Measurements from ENCODE around the gene ANXA5. TPM values are rescaled to one million over a fixed set of nuclear protein-coding genes. Genes with fewer than 3 reads are reported as not detected.

The ANXA5 gene
- polyA plus RNA-seq, 1 experiment = 591 TPM

DNA sequence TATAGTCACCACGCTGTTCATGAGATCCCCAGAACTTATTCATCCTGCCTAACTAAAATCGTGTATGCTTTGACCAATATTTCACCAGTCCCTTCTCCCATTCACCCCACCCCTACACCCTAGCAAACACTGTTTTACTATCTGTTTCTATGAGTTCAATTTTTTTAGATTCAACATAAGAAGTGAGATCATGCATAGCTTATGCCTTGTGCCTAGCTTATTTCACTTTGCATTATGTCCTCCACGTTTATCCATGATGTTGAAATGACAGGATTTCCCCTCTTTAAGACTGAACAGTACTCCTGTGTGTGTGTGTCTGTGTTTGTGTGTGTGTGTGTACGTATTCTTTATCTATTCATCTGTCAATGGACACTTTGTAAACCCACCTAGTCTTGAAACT, 16.8 kb downstream of the ANXA5 start:
- DNase-seq (ENCODE audit: low read depth) = no peak
- CTCF ChIA-PET = interaction anchor here (2.6 kb wide), 1 partner anchor 9 kb away, joined by 7 read pairs; no protein-coding TSS in a partner anchor
- Histone ChIP-seq H3K36me3 (ENCODE audit: control insufficient read depth, insufficient read depth, low read length) (peaks cover 12% of the 10 kb centered on the region), H3K4me3 (ENCODE audit: low read depth, low read length) (no peak overlapping the region), H3K27me3 (ENCODE audit: control insufficient read depth, insufficient read depth, low read length) (no peaks in the 10 kb centered on the region)
- POLR2A ChIA-PET = no interaction called here
- TF ChIP-seq, protein P1, sequence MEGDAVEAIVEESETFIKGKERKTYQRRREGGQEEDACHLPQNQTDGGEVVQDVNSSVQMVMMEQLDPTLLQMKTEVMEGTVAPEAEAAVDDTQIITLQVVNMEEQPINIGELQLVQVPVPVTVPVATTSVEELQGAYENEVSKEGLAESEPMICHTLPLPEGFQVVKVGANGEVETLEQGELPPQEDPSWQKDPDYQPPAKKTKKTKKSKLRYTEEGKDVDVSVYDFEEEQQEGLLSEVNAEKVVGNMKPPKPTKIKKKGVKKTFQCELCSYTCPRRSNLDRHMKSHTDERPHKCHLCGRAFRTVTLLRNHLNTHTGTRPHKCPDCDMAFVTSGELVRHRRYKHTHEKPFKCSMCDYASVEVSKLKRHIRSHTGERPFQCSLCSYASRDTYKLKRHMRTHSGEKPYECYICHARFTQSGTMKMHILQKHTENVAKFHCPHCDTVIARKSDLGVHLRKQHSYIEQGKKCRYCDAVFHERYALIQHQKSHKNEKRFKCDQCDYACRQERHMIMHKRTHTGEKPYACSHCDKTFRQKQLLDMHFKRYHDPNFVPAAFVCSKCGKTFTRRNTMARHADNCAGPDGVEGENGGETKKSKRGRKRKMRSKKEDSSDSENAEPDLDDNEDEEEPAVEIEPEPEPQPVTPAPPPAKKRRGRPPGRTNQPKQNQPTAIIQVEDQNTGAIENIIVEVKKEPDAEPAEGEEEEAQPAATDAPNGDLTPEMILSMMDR (IDR thresholded peaks at IDR 0.05; ENCODE audit: insufficient read depth, low read depth, low read length) = no peak

- POLR2A ChIA-PET = no interaction called here
- H3K27me3 ChIP-seq (ENCODE audit: control insufficient read depth, insufficient read depth, low read length) = no peaks in the 10 kb centered on the region
- no peak for DNase-seq (ENCODE audit: low read depth)
- H3K36me3 ChIP-seq (ENCODE audit: control insufficient read depth, insufficient read depth, low read length) = peaks cover 8% of the 10 kb centered on the region
- TF ChIP-seq, protein P1 (IDR thresholded peaks at IDR 0.05; ENCODE audit: insufficient read depth, low read depth, low read length) = no peak
- CTCF ChIA-PET = interaction anchor here (2.6 kb wide), 1 partner anchor 9 kb away, joined by 7 read pairs; no protein-coding TSS in a partner anchor
- H3K4me3 ChIP-seq (ENCODE audit: low read depth, low read length) = no peak overlapping the region
Observed at GRCh38 chr4:121679267-121679666, 17.5 kb downstream of the ANXA5 start.

DNA sequence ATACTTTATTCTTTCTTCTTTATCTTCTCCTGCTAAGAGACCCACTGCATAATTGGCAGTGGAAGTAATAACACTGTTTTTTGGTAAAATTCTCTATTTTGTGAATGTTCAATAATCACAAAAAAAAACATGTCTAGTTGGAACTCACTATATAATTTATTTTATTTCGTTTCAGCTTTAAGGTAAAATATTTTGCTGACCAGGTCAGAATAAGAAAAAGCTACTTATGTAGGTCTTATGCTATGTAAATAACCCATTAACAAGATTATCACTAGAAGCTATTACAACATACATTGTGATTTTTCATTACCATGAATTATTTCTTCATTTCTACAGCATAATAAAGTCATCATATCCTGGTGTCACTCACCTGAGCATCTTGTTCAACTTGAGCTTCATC, 19.3 kb downstream of the ANXA5 start:
- TF ChIP-seq, protein P1 (IDR thresholded peaks at IDR 0.05; ENCODE audit: insufficient read depth, low read depth, low read length) = no peak
- Histone ChIP-seq H3K36me3 (ENCODE audit: control insufficient read depth, insufficient read depth, low read length) (peaks cover 8% of the 10 kb centered on the region), H3K27me3 (ENCODE audit: control insufficient read depth, insufficient read depth, low read length) (no peaks in the 10 kb centered on the region), H3K4me3 (ENCODE audit: low read depth, low read length) (no peak overlapping the region)
- DNase-seq (ENCODE audit: low read depth) = no peak
- ChIA-PET POLR2A (no interaction called here), CTCF (interaction anchor here (1.0 to 1.3 kb wide), 2 partner anchors 9 to 21 kb away, joined by 3 to 4 read pairs; no protein-coding TSS in a partner anchor)

DNA sequence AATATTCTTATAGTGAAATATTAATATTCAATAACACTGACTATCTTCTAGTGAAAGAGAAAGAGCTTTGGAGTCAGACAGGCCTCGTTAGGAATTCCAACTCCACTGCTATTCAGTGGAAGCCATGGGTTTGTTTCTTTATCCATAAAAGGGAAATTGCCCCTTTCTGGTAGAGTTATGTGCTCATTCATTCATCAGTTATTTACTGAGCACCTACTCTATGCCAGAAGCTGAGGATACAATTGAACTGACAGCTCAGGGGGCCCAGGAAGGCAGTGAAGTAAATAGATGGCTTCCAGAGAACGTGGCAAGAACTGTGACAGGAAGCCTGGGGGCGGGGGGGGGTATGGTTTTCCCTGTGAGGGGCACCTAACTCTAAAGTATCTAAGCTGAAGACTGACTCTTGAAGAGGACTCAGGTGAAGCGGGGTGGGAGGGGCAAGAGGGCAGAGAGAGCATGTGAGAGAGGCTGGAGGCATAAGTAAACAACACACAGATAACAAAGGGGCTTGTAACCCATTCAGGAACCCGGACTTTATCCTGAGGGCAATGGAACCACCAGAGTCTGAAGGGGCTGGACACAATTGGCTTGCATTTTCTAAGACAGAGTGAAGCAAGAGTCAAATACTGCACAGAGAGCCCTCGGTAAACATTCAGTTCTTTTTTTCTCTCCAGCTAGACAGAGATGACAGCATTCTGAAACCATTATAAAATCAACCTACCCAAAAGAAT, 20.3 kb downstream of the ANXA5 start:
- Histone ChIP-seq H3K27me3 (ENCODE audit: control insufficient read depth, insufficient read depth, low read length) (no peaks in the 10 kb centered on the region), H3K36me3 (ENCODE audit: control insufficient read depth, insufficient read depth, low read length) (peaks cover 13% of the 10 kb centered on the region), H3K4me3 (ENCODE audit: low read depth, low read length) (no peak overlapping the region)
- ChIA-PET POLR2A (no interaction called here), CTCF (interaction anchor here (0.8 to 1.1 kb wide), 4 partner anchors 8 to 192 kb away, joined by 3 to 5 read pairs (median 3); no protein-coding TSS in a partner anchor)
- no peak for DNase-seq (ENCODE audit: low read depth)
- TF ChIP-seq, protein P1 (IDR thresholded peaks at IDR 0.05; ENCODE audit: insufficient read depth, low read depth, low read length) = no peak

DNA sequence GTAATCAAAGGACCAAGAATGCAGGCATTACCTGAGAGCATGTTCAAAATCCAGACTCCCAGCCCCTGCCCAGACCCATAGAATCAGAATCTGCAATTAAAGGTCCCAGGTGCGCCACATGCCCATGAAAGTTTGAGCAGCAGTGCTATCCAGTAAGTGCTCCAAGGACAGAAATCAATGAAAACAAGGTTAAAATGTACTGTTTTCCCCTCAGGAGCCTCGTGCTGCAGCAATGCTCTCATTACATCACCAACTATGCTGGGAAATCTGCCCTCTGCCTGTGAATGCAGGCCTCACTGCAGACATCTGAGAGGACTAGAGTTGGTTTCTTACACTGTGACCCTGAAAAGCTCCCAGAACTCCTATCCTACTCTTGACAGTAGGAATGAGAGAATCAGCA, 21.1 kb downstream of the ANXA5 start:
- ChIA-PET POLR2A (interaction anchor here (0.5 kb wide), 1 partner anchor 18 kb away, joined by 3 read pairs; no protein-coding TSS in a partner anchor), CTCF (interaction anchor here (0.8 to 1.1 kb wide), 3 partner anchors 46 to 192 kb away, joined by 3 read pairs; partner anchors contain the start of gene EXOSC9)
- TF ChIP-seq, protein P1 (IDR thresholded peaks at IDR 0.05; ENCODE audit: insufficient read depth, low read depth, low read length) = peak; percentile 48
- no peak for DNase-seq (ENCODE audit: low read depth)
- H3K4me3 ChIP-seq (ENCODE audit: low read depth, low read length) = no peak overlapping the region
- no peaks in the 10 kb centered on the region for H3K27me3 ChIP-seq (ENCODE audit: control insufficient read depth, insufficient read depth, low read length)
- peaks cover 12% of the 10 kb centered on the region for H3K36me3 ChIP-seq (ENCODE audit: control insufficient read depth, insufficient read depth, low read length)

All from BJ (cell line).